GM21367 (cell line): Measurements from ENCODE around the gene L1CAM.
A peak's percentile ranks its signal among the peaks of the same experiment; 100 is the strongest.

ENCODE experiments used
- ATAC-seq: cut with Tn5 transposase; IDR thresholded peaks from one replicate; pipeline ENCODE4 v1.9.1; 2021; ENCODE audit not compliant: unreplicated experiment

Gene L1CAM

GRCh38 chrX:153903991-153904957 lies 18.3 kb upstream of the L1CAM start, which contains the start of gene AVPR2:
Gene AVPR2, plus strand, starts transcription at chrX:153904673. Its CDS starts 473 bp downstream, at chrX:153905146.
- no peak for ATAC-seq

DNA sequence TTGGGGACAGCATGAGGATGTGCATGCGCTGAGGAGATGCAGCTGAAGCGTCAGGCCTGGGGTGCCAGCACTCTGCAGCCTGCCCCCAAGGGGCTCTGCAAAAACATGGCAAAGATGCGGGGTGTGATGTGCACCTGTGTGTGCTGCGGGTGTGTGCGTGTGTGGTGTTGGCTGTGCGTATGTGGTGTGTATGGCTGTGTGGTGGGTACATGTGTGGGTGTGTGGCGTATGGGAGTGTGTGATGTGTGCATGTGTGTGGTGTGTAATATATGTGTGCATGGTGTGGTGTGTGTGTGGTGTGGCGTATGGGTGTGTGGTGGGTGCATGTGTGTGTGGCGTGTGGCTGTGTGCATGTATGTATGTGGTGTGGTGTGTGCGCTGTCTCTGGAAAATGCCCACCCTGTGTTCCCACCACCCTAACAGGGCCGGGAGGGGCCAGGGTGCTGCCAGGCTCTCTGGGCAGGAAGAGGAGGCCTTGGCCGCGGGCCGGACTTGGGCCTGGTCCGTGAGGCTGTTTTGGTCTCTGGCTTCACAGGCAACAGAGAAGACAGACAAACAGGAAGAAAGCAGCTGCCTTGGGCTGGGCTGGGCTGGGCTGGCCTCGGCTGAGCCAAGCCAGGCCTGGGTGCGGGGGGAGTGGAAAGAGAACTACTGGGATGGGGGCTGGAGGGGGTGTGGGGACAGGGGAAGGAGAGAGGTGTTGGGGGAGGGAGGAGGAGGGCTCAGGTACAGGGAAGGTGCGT lies 17.4 kb upstream of the L1CAM start:
- ATAC-seq, result no peak

DNA sequence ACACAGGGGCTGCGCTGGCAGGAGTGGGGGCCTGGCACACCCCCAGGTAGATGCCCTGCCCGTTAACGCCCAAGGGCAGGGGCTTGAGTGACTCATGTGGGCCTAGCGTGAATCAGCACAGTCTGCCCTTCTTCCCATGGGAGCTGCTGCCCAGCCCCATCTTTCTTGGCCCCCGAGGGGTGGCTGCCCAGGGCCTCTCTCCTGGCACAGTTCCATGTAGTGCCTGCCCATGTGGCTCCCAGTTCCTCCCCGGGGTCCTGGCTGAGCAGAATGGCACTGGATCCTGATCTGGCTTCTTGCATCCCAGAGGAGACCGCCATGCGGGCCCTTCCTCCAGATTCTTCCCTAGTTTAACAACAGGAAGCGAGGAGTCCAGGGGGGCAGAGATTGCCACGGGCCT lies 16.4 kb upstream of the L1CAM start:
- ATAC-seq, result no peak

DNA sequence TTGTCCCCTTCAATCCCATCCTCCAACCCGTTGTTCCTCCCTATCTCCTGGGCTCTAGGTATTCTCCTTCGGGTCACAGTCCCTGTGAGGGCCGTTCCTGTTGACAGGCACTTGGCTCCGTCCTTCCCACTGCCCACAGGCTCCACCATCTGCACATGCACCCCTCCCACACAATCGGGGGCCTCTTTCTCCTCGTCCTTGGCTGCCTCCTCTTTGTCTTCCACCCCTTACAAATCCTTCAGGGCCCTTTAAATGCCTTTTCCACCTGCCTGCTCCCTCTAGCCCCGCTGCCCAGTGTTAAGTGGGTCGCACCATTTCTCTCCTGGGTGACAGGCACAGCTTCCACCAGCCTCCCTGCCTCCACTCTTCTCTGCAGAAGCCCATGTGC lies 15.8 kb upstream of the L1CAM start:
- ATAC-seq, result no peak

- ATAC-seq, result peak; percentile 74
Measured at GRCh38 chrX:153900831-153901752, 15.1 kb upstream of the L1CAM start.

GRCh38 chrX:153897899-153898298 lies 11.9 kb upstream of the L1CAM start:
- no peak for ATAC-seq

DNA sequence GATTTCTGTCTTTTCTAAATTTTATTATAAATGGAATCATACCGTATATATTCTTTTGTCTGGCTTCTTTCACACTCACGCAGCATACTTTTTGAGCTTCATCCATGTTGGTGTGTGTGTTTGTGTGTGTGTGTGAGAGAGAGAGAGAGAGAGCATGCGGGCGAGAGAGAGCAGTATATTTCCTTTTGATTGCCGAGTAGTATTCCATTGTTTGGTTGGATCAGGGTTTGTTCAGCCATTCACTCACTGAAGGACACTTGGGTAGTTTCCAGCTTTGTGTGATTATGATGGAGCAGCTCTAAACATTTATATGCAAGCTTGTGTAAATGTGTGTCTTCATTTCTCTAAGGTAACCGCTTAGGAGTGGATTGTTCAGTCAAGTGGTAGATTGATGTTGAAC lies 3.1 kb upstream of the L1CAM start:
- ATAC-seq, result no peak

DNA sequence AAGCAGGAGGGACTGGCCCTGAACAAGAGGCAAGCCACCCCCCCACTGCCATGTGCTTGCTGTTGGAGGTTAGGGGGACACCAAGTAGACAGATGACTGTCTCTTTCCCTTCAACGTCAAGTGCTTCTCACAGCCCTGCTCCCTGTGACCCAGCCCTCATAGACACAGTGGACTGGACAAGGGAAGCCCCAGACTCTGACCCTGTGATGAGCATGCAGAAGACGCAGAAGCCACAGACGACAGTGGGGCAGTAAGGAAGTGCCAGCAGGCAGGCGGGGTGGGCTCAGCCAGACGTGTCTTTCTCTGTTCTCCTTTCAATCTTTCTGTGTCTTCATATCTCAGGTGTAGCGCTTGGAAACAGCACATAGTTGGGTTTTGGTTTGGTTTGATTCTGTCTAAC lies 2.4 kb upstream of the L1CAM start:
- ATAC-seq, result no peak

- no peak for ATAC-seq
Measured at GRCh38 chrX:153887385-153887784, 1.4 kb upstream of the L1CAM start.

- ATAC-seq, result no peak
Measured at GRCh38 chrX:153886915-153887314, 942 bp upstream of the L1CAM start.

- ATAC-seq, result no peak
Measured at GRCh38 chrX:153885208-153885787, 675 bp downstream of the L1CAM start.

DNA sequence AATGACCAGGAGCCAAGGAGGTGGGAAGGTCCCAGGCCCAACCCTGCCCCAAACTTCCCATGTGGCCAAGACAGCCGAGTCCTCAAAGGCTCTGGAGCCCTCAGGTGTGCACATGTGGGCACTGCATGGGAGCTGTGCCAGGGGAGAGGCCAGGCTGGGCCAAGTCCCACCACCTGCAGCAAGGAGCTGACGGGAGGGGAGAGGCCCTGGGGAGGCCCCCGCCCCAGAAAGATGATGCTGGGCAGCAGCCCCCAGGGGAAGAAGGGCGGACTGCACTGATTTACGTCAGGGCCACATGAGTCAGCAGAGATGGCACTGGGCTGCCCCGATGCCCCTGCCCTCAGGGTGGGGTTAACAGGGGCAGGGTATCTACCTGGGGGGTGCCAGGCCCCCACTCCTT lies 1.4 kb downstream of the L1CAM start:
- no peak for ATAC-seq

- no peak for ATAC-seq
Measured at GRCh38 chrX:153884136-153884535, 1.8 kb downstream of the L1CAM start.

DNA sequence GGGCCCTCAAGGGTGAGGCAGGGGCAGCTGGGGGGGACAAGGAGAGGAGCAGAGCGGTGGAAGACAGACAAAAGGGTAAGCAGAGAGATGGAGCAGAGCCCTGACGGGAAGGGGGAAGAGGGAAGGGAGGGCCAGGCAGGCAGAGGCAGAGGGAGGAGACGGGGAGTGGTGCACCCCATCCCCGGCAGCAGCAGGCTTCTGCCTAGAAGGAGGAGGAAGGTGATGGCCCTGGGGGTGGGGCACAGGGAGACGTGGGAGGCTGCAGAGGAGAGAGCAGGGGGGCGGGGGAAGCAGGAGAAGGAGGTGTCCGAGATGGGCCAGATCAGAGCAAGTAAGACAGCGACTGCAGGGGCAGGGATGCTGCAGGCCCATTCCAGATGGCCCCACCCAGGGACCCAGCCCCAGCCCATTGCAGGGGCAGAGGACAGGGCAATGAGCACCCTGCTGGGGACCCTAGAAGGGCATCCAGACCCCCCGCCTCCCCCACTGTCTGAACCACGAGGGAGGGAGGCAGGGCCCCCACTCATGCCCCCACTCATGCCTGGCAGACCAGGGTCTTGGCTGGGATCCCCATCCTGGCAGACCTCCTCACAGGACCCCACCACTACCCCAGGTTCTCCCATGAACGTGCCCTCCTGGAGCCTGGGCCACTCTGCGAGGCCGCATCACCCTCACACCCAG lies 2.7 kb downstream of the L1CAM start:
- no peak for ATAC-seq

- no peak for ATAC-seq
Measured at GRCh38 chrX:153882557-153882956, 3.4 kb downstream of the L1CAM start.

DNA sequence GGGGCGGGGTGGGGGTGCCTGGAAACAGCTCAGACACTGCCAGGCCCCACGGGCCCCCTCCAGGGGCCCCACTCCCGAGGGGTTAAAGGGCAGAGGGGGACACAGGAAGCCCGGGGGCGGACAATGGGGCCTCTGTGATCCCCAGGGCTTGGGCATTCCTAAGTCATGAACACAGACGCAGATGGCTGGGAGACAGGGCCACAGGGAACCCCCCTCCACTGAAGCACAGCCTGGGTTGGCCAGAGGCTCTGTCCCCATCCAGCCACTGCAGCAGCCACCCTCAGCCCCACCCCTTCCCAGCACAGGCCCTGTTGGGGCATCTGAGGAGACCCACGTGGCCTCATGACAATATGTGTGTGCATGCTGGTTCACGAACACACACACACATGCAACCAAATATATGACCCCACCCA lies 3.9 kb downstream of the L1CAM start:
- ATAC-seq, result no peak

DNA sequence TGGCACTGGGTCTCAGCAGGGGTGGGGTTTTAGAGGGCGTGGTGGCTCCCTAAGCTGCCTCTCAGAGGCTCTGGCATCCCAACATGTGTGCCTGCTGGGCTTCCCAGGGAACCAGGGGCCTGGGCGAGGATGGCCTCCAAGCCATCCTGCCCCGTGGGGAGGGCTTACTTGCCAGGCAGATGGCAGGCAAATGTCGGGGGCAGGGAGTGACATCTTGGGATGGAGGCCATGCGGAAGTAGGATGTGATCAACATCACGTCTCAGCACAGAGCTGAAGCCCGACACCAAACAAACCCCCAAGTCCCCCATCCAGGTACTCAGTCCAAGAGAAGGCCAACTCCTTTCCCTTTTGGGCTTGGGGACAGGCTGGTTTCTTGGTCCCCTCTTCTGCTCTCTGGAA lies 4.7 kb downstream of the L1CAM start:
- ATAC-seq, result no peak

- no peak for ATAC-seq
Measured at GRCh38 chrX:153880440-153880815, 5.5 kb downstream of the L1CAM start.

DNA sequence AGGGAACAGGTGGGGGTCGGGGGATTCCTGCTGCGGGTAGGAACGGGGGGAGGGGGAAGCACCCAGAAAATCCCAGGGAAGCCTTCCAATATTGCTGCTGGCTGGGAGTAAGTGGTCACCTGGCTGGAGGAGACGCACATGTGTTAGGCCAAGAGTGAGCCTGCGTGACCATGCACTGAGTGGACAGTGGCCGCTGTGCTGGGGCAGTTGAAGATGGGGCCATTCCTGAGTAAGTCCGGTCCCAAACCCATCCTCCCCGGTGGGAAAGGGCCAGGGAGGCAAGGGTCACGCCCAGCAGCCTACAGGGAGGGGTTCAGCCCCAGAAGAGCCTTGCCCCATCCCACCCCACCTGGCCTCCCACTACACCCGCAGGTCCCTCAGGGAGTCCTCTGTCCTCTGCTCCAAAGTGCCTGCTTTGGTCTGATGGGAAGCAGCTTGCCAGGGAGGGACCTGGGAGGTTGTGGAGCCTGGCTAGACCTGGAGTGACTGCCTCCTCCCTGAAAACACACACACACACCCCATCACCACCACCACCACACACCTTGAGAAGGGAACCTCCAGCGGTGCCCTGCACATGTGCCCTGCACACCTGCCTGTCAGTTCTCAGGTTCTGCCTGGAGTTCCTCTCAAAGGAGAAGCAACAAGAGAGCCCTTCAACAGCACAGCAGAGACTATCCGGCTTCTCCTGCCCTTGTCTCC lies 6.1 kb downstream of the L1CAM start:
- no peak for ATAC-seq
